Measurements from ENCODE around the gene MTX2. TPM values are rescaled to one million over a fixed set of nuclear protein-coding genes. Genes with fewer than 3 reads are reported as not detected.

Gene MTX2
- total RNA-seq, 4 donors from 2014 or later: 23.4 to 42.0 (median 33.7) TPM

DNA sequence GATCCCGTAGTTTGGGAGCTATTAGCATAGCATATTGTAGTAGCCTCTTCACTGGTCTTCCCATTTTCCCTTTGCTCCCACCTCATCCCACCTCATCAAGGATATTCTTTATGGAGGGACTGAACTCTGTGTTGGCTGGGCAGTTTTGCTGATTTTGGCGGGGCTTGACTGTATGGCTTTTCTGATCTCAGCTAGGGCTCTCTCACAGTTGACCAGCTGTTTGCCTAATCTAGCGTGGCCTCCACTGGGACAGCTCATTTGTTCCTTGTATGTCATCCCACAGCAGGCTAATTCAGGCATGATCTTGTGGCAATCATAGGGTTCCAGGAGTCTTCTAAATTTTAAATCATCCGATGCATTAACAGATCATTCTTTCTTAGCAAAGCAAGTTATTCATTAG lies 30.2 kb upstream of the MTX2 start:
- no peaks in the 10 kb centered on the region for H3K36me3 ChIP-seq
- no peak overlapping the region for H3K4me3 ChIP-seq (replicated peaks in 1 of 3)
- DNase-seq: no peak
- H3K27ac ChIP-seq: no peak overlapping the region
- 84 to 87% methylated on average over 4 of the region's 4 CpGs for WGBS, 2 donors
- no peaks in the 10 kb centered on the region for H3K9me3 ChIP-seq
- intact Hi-C loops (cut with DNase I): no loop called here
- TF ChIP-seq POLR2A (IDR thresholded peaks at IDR 0.05): no peak
- TF ChIP-seq, protein P1, sequence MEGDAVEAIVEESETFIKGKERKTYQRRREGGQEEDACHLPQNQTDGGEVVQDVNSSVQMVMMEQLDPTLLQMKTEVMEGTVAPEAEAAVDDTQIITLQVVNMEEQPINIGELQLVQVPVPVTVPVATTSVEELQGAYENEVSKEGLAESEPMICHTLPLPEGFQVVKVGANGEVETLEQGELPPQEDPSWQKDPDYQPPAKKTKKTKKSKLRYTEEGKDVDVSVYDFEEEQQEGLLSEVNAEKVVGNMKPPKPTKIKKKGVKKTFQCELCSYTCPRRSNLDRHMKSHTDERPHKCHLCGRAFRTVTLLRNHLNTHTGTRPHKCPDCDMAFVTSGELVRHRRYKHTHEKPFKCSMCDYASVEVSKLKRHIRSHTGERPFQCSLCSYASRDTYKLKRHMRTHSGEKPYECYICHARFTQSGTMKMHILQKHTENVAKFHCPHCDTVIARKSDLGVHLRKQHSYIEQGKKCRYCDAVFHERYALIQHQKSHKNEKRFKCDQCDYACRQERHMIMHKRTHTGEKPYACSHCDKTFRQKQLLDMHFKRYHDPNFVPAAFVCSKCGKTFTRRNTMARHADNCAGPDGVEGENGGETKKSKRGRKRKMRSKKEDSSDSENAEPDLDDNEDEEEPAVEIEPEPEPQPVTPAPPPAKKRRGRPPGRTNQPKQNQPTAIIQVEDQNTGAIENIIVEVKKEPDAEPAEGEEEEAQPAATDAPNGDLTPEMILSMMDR (IDR thresholded peaks at IDR 0.05): no peak
- no peaks in the 10 kb centered on the region for H3K4me1 ChIP-seq
- H3K27me3 ChIP-seq: no peaks in the 10 kb centered on the region

DNA sequence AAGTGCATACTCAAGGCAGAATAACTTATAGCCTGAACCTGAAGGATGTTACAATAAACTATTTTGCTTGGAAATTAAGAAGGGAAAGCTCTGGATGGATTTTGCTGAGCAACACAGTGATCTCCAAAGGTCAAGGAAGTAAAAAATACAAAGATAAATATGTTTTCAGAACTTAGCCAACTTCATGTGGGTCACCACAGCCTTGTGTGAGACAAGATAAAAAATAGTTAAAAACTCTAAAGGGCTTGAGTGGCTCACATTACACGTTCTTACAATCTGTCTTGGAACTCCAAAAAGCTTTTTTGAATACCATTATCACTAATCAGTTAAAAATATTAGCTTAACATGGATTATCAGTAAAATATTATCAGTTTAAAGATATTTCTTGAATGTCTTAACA lies 28.9 kb upstream of the MTX2 start:
- TF ChIP-seq, protein P1 (IDR thresholded peaks at IDR 0.05): no peak
- TF ChIP-seq POLR2A (IDR thresholded peaks at IDR 0.05): no peak
- H3K9me3 ChIP-seq: no peaks in the 10 kb centered on the region
- no peaks in the 10 kb centered on the region for H3K27me3 ChIP-seq
- H3K4me3 ChIP-seq (replicated peaks in 1 of 3): no peak overlapping the region
- no peak for DNase-seq
- intact Hi-C loops (cut with DNase I): no loop called here
- H3K36me3 ChIP-seq: no peaks in the 10 kb centered on the region
- H3K4me1 ChIP-seq: no peaks in the 10 kb centered on the region
- H3K27ac ChIP-seq: no peak overlapping the region
- WGBS, 2 donors: 45 to 59% methylated on average over 1 of the region's 1 CpG

DNA sequence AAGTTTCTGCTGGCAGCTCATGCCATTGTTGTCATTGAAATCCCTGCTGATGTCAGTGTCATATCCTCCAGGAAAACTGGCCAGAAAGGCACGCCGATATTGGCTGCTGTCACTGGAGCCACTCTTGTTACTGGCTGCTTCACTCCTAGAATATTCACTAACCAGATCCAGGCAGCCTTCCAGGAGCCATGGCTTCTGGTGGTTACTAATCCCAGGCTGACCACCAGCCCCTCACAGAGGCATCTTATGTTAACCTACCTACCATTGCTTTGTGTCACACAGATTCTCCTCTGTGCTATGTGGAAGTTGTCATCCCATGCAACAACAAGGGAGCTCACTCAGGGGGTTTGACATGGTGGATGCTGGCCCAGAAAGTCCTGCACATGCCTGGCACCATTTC lies 27.0 kb upstream of the MTX2 start:
- 69 to 73% methylated on average over 2 of the region's 2 CpGs for WGBS, 2 donors
- intact Hi-C loops (cut with DNase I): no loop called here

DNA sequence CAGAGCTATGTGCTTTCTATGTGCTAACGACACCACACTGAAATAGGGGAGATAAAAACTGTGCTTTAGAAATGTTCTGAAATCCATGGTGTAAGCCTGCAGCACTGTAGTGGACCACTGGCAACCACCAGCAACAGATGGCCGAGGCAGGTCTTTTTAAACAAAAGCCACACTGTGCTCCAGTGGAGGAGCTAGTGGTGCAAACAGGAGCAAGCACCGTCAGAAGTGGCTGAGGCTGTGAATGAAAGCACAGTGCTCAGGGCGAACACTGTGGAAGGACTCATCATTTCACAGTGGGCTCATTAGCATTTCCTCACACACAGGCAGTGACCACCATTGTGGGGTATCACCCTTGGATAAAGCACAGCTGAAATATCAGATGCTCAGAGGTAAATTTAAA lies 22.9 kb upstream of the MTX2 start:
- TF ChIP-seq, protein P1 (IDR thresholded peaks at IDR 0.05): no peak
- TF ChIP-seq POLR2A (IDR thresholded peaks at IDR 0.05): no peak
- intact Hi-C loops (cut with DNase I): no loop called here
- Histone ChIP-seq H3K27ac (no peak overlapping the region), H3K36me3 (no peaks in the 10 kb centered on the region), H3K4me1 (no peaks in the 10 kb centered on the region), H3K27me3 (no peaks in the 10 kb centered on the region), H3K4me3 (replicated peaks in 1 of 3) (no peak overlapping the region), H3K9me3 (no peaks in the 10 kb centered on the region)
- DNase-seq: no peak
- WGBS, 2 donors: 64 to 67% methylated on average over 4 of the region's 4 CpGs

More for the DNA sequence above, 27.0 kb upstream of the MTX2 start:
- H3K9me3 ChIP-seq: no peaks in the 10 kb centered on the region
- no peaks in the 10 kb centered on the region for H3K4me1 ChIP-seq
- H3K27me3 ChIP-seq: no peaks in the 10 kb centered on the region
- no peak for DNase-seq
- TF ChIP-seq, protein P1 (IDR thresholded peaks at IDR 0.05): no peak
- no peak for TF ChIP-seq POLR2A (IDR thresholded peaks at IDR 0.05)
- H3K4me3 ChIP-seq (replicated peaks in 1 of 3): no peak overlapping the region
- H3K27ac ChIP-seq: no peak overlapping the region
- no peaks in the 10 kb centered on the region for H3K36me3 ChIP-seq

DNA sequence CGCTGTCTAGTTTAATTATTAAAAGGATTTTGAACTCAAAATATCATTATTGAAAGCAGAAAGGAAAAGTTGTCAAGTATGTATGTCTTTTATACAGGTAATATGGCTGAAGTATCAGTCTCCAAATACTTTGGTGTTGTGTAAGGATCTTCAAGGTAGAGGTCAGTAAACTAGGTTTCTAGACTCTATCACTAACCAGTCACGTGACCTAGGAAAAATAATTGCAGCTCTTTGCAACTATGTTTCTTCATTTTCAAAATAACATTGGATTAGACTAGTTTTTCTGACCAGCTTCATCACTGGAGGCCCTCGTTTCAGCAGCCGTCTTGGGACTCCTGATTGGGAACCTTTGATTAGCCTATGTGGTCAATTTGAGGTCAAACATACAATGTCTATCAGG lies 21.4 kb upstream of the MTX2 start:
- TF ChIP-seq POLR2A (IDR thresholded peaks at IDR 0.05): no peak
- TF ChIP-seq, protein P1 (IDR thresholded peaks at IDR 0.05): no peak
- no peak overlapping the region for H3K27ac ChIP-seq
- no peaks in the 10 kb centered on the region for H3K4me1 ChIP-seq
- no peaks in the 10 kb centered on the region for H3K27me3 ChIP-seq
- no peaks in the 10 kb centered on the region for H3K36me3 ChIP-seq
- no peaks in the 10 kb centered on the region for H3K9me3 ChIP-seq
- WGBS, 2 donors: 87 to 90% methylated on average over 4 of the region's 4 CpGs
- no peak overlapping the region for H3K4me3 ChIP-seq (replicated peaks in 1 of 3)
- intact Hi-C loops (cut with DNase I): no loop called here
- no peak for DNase-seq
